K562 (cell line): ENCODE data around the gene KIF17. TPM values are rescaled to one million over a fixed set of nuclear protein-coding genes. Genes with fewer than 3 reads are reported as not detected.
A peak's percentile ranks its signal among the peaks of the same experiment; 100 is the strongest.

Source experiments
- ATAC-seq: fragments of 200-7000 bp; cut with Tn5 transposase; 3 replicates; pipeline ENCODE4 v1.9.1; 2020; ENCODE audit warnings: moderate library complexity
- BruUV-seq: library from RNA; stranded (reverse); fragments of 400-500 nt; replicated peaks from 2 replicates; lab custom pipeline; 2021; lab: Mats Ljungman, UMichigan
- CTCF ChIA-PET: fragments of 300-600 bp; formaldehyde crosslinking; extraction: SDS; loops from one replicate; lab custom pipeline; 2021; ENCODE audit warnings: low intra/inter-chr PET ratio; lab: Yijun Ruan, JAX
- POLR2A ChIA-PET: fragments of 300-600, 350-650 bp; sonication (Branson Sonifier 250); formaldehyde crosslinking; extraction: SDS; loops from one replicate; lab custom pipeline; 2021; ENCODE audit warnings: antibody characterized with exemption, inconsistent platforms; lab: Yijun Ruan, JAX
- DNase-seq, 4 experiments: peaks; one replicate each; pipeline versions ENCODE4 v3.0.0 to v3.0.0-alpha.2; 2011 to 2018; ENCODE audit warnings: low spot score in 3 of 4, mixed read lengths in 3 of 4; ENCODE audit errors: extremely low read depth in 1 of 4
- FAIRE-seq: peaks from 2 replicates; lab custom pipeline; 2011; peaks lifted over from hg19 to GRCh38; lab: Jason Lieb, UNC
- H2AFZ ChIP-seq: 2 replicates; pipeline ENCODE4 v1.6.0; 2011; ENCODE audit warnings: low read depth, low read length, control low read depth, inconsistent platforms
- H3K27ac ChIP-seq: fragments of 200-600 bp; 3 replicates; pipeline ENCODE4 v1.8.0; 2011; ENCODE audit warnings: low read depth, mild to moderate bottlenecking, control low read depth, inconsistent platforms, low read length, moderate library complexity, mixed read lengths; ENCODE audit errors: extremely low read depth
- H3K27me3 ChIP-seq, 2 experiments: fragments of 300-600 bp in 1 of 2; 2 replicates in 1 of 2; 3 replicates in 1 of 2; pipeline versions ENCODE4 v1.6.0 to v1.8.0; 2011; ENCODE audit warnings: inconsistent platforms in 2 of 2, low read length in 2 of 2, mild to moderate bottlenecking in 1 of 2, mixed read lengths in 1 of 2, moderate library complexity in 1 of 2; ENCODE audit not compliant: control insufficient read depth in 2 of 2, insufficient read depth in 2 of 2
- H3K36me3 ChIP-seq: fragments of 300-600 bp; 3 replicates; pipeline ENCODE4 v1.8.0; 2011; ENCODE audit warnings: mild to moderate bottlenecking, low read length, inconsistent platforms; ENCODE audit not compliant: control insufficient read depth, insufficient read depth
- H3K4me1 ChIP-seq, 2 experiments: fragments of 200-600 bp in 1 of 2; replicated peaks in 1 of 2; 2 replicates in 1 of 2; 3 replicates in 1 of 2; pipeline versions ENCODE4 v1.5.1 to v1.8.0; 2011; ENCODE audit warnings: inconsistent platforms in 2 of 2, low read length in 2 of 2, mild to moderate bottlenecking in 1 of 2, mixed read lengths in 1 of 2, moderate library complexity in 1 of 2; ENCODE audit not compliant: control insufficient read depth in 2 of 2, insufficient read depth in 2 of 2
- H3K4me2 ChIP-seq: 2 replicates; pipeline ENCODE4 v1.6.1; 2011; ENCODE audit warnings: low read length, control low read depth, inconsistent platforms, mixed read lengths; ENCODE audit not compliant: insufficient read depth
- H3K4me3 ChIP-seq: fragments of 200-600 bp; sonication (generic), shearing (Covaris generic); 2 replicates; pipeline ENCODE4 v1.5.1; 2016; ENCODE audit warnings: control low read depth, inconsistent platforms
- H3K79me2 ChIP-seq: fragments of 200-600 bp; 3 replicates; pipeline ENCODE4 v1.8.0; 2011; ENCODE audit warnings: low read length, inconsistent platforms; ENCODE audit not compliant: control insufficient read depth, insufficient read depth
- H3K9ac ChIP-seq, 2 experiments: 2 replicates each; pipeline versions ENCODE4 v1.6.0 to v1.6.1; 2011; ENCODE audit warnings: low read depth in 2 of 2, low read length in 2 of 2, control low read depth in 1 of 2, inconsistent platforms in 1 of 2, mild to moderate bottlenecking in 1 of 2, mixed read lengths in 1 of 2; ENCODE audit not compliant: insufficient read depth in 1 of 2
- H3K9me1 ChIP-seq: one replicate; pipeline ENCODE4 v1.6.0; 2011; ENCODE audit warnings: inconsistent platforms, mild to moderate bottlenecking, low read length, moderate library complexity; ENCODE audit not compliant: control insufficient read depth, insufficient read depth
- H3K9me3 ChIP-seq: replicated peaks from 2 replicates; pipeline ENCODE4 v1.5.1; 2011; ENCODE audit warnings: low read depth, low read length, inconsistent platforms; ENCODE audit not compliant: control insufficient read depth, insufficient read depth
- H4K20me1 ChIP-seq: replicated peaks from 2 replicates; pipeline ENCODE4 v1.6.1; 2011; ENCODE audit warnings: low read length, inconsistent platforms, mixed read lengths; ENCODE audit not compliant: control insufficient read depth, insufficient read depth
- ATF3 ChIP-seq, 2 experiments: fragments of 450-650 bp in 1 of 2; sonication (generic) in 1 of 2; formaldehyde crosslinking in 1 of 2; IDR thresholded peaks in 1 of 2; conservative IDR thresholded peaks in 1 of 2; 2 replicates each; pipeline versions ENCODE4 v1.6.1 to v1.8.1; 2016 to 2023; ENCODE audit warnings: mild to moderate bottlenecking in 2 of 2, moderate library complexity in 2 of 2, inconsistent platforms in 1 of 2, missing genetic modification reagents in 1 of 2
- COPS2 ChIP-seq: fragments of 450-650 bp; conservative IDR thresholded peaks from 2 replicates; pipeline ENCODE4 v1.6.1; 2016; ENCODE audit warnings: mild to moderate bottlenecking, moderate library complexity
- DACH1 ChIP-seq: fragments of 450-650 bp; IDR thresholded peaks from 2 replicates; pipeline ENCODE4 v1.6.1; 2018; ENCODE audit not compliant: partially characterized antibody
- ESRRA ChIP-seq: fragments of 450-650 bp; IDR thresholded peaks from 2 replicates; pipeline ENCODE4 v1.6.1; 2014; ENCODE audit warnings: low read depth, mild to moderate bottlenecking, moderate library complexity, borderline replicate concordance
- IRF2 ChIP-seq: sonication (generic); formaldehyde crosslinking; IDR thresholded peaks from 2 replicates; pipeline ENCODE4 v1.8.1; 2022; ENCODE audit warnings: mild to moderate bottlenecking, missing genetic modification reagents
- LARP7 ChIP-seq: fragments of 450-650 bp; IDR thresholded peaks from 2 replicates; pipeline ENCODE4 v1.6.1; 2016
- MEIS2 ChIP-seq: fragments of 450-650 bp; IDR thresholded peaks from 2 replicates; pipeline ENCODE4 v1.6.1; 2014; ENCODE audit warnings: mild to moderate bottlenecking; ENCODE audit not compliant: partially characterized antibody
- MNT ChIP-seq, 2 experiments: fragments of 450-650 bp; conservative IDR thresholded peaks; 2 replicates each; pipeline ENCODE4 v1.6.1; 2017; ENCODE audit warnings: mild to moderate bottlenecking in 2 of 2, moderate library complexity in 2 of 2
- NFYB ChIP-seq: IDR thresholded peaks from 2 replicates; pipeline ENCODE4 v1.6.1; 2011; ENCODE audit warnings: mild to moderate bottlenecking, moderate library complexity; ENCODE audit not compliant: insufficient read length; ENCODE audit errors: extremely low read depth
- SAP30 ChIP-seq: fragments of 200-600 bp; sonication (generic); IDR thresholded peaks from 2 replicates; pipeline ENCODE4 v1.6.1; 2012; ENCODE audit warnings: borderline replicate concordance, low read depth, mild to moderate bottlenecking, moderate library complexity, low read length, control low read depth, inconsistent platforms; ENCODE audit not compliant: insufficient read depth, poor library complexity, severe bottlenecking
- SPI1 ChIP-seq: IDR thresholded peaks from 2 replicates; pipeline ENCODE4 v1.6.1; 2011; ENCODE audit warnings: low read depth, low read length, control low read depth, borderline replicate concordance
- TCFL5 ChIP-seq: fragments of 250-450 bp; sonication (Bioruptor Pico); conservative IDR thresholded peaks from 2 replicates; pipeline ENCODE4 v1.6.1; 2021; ENCODE audit warnings: mild to moderate bottlenecking, moderate library complexity, matching md5 sums
- U2AF2 ChIP-seq: fragments of 200-400 bp; formaldehyde crosslinking; optimal IDR thresholded peaks from 2 replicates; pipeline ENCODE3; 2017; ENCODE audit warnings: low read depth, mild to moderate bottlenecking, low read length
- ZBED1 ChIP-seq: IDR thresholded peaks from 2 replicates; pipeline ENCODE4 v1.6.1; 2014
- ZNF174 ChIP-seq: fragments of 250-450 bp; sonication (Bioruptor Pico); IDR thresholded peaks from 2 replicates; pipeline ENCODE4 v1.4.0; 2020; ENCODE audit warnings: mild to moderate bottlenecking
- WGBS: fragments of 100-300 bp; shearing (Covaris generic); methylation state at CpG from one replicate; pipeline ENCODE4 v1.1.6; 2016; ENCODE audit warnings: low coverage, mixed read lengths; ENCODE audit not compliant: insufficient coverage; ENCODE audit errors: missing lambda C conversion rate; 5-methylcytosine and 5-hydroxymethylcytosine counted together
- in situ Hi-C: fragments of 300-500 bp; cut with MboI; formaldehyde crosslinking; loops from 4 replicates; pipeline ENCODE4 v1.15.0; 2018; ENCODE audit warnings: inconsistent platforms, mixed read lengths
- intact Hi-C: fragments of 100-400 bp; cut with micrococcal nuclease; formaldehyde crosslinking; loops from 2 replicates; pipeline ENCODE4 v1.14.2; 2022
- polyA plus RNA-seq, 8 experiments: library from polyadenylated mRNA; depleted of rRNA in 4 of 8; stranded (reverse) in 5 of 8; unstranded in 3 of 8; fragments of >200 nt; fragmentation: Nextera tagmentation in 2 of 8; fragmentation: Illumina TruSeq in 1 of 8; extraction: Ambion mirVana in 2 of 8; extraction: Trizol in 1 of 8; gene quantifications; 2 replicates each; pipeline versions ENCODE4 v1.2.1 to v1.2.3, GENCODE V29; 2011 to 2014; ENCODE audit warnings: inconsistent platforms in 1 of 8, missing spikeins in 1 of 8
- total RNA-seq, 7 experiments: library from RNA; depleted of rRNA in 6 of 7; stranded (reverse); fragments of >200 nt in 6 of 7; fragmentation: Illumina TruSeq in 2 of 7; extraction: Trizol in 2 of 7; gene quantifications; 2 replicates each; pipeline versions ENCODE4 v1.2.1 to v1.2.3, GENCODE V29; 2011 to 2021; ENCODE audit warnings: low replicate concordance in 1 of 7
- TF ChIP-seq, protein P1 (sequence below): fragments of 250-450 bp; sonication (Bioruptor Pico); IDR thresholded peaks from 2 replicates; pipeline ENCODE4 v1.5.0; 2021; ENCODE audit warnings: mild to moderate bottlenecking, borderline replicate concordance

The KIF17 gene
- total and polyA plus RNA-seq, 9 of the 15 experiments (the other 6 are each of a cell fraction or from before 2014, with no cell fraction given), result 0.04 to 0.47 (median 0.18) TPM; not detected in 5

DNA sequence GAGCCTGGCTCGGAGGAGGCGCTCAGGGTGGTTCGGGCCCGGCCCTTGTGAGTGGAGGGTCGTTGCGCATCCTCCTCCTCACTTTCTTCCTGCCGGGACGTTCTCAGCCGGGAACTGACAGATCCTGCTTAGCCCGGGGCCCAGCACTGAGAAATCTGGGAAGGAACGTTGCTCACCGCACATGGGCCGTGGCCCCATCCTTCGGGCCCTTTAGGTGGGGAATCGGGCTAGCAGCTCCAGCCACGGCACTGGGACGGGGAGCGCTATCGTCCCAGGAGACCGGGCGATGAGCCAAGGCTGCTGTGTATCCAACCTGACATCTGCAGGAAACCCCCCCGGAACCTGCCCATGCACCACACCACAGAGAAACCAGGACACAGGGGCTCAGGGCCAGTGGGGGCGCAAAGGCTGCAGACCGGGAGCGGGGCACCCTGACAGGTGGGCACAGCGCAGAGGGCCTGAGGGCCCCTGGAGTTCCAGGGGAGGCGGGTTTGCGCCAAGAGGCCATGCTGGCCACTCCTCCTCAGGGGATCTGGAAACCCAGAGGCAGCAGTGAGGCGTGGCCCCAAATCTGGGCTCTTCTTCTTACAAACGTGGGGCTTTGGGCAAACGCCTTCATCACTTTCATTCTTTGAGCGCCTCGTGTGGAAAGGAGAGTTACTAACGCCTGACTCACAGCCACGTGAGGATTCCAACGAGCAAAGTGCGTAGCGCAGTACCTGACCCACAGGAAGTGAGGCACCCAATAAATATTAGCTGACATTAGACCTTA is 15.0 kb upstream of the KIF17 start, which contains the start of gene SH2D5:
SH2D5 (minus strand) TSS at position 116 of the 772 bp plus-strand sequence. CDS start 4,659 bp downstream, outside the sequence.
- H3K9me3 ChIP-seq, result no peaks in the 10 kb centered on the region; the same call in 1 of the 2 replicates
- peak within 1 kb of the TSS; percentile 49; the same call in 2 of the 3 replicates for H3K27ac ChIP-seq
- H3K79me2 ChIP-seq, result no peaks in the 10 kb centered on the region
- intact Hi-C loops, result loop anchor here (2.0 kb wide), 1 partner anchor 36 kb away; no protein-coding TSS in a partner anchor
- peak; percentile 92 for FAIRE-seq
- peak within 1 kb of the TSS; percentile 68 for H3K4me2 ChIP-seq
- BruUV-seq, result no TSS peak
- H2AFZ ChIP-seq, result peak within 1 kb of the TSS; percentile 80
- peaks cover 8% of the 10 kb centered on the region for H3K9me1 ChIP-seq
- H3K9ac ChIP-seq, result peak within 1 kb of the TSS; percentile 24 to 79; a peak in 3 of 4 replicates
- WGBS, result 35% methylated on average over 33 of the region's 38 CpGs
- peaks cover 12 to 32% of the 10 kb centered on the region in 2 experiments for H3K4me1 ChIP-seq
- POLR2A ChIA-PET, result interaction anchor here (1.3 to 1.6 kb wide), 3 partner anchors 8 to 17 kb away, joined by 3 to 5 read pairs (median 3); no protein-coding TSS in a partner anchor
- peaks cover 3% of the 10 kb centered on the region; the same call in 1 of the 2 replicates for H4K20me1 ChIP-seq
- DNase-seq, result peak; percentile 60 to 85 (median 67)
- CTCF ChIA-PET, result interaction anchor here (0.5 to 2.0 kb wide), 2 partner anchors 15 to 36 kb away, joined by 3 to 5 read pairs; partner anchors contain the start of gene KIF17
- H3K36me3 ChIP-seq, result peaks cover 11% of the 10 kb centered on the region; the same call in 2 of the 3 replicates
- in situ Hi-C loops, result no loop called here
- peaks cover 0 to 26% of the 10 kb centered on the region in 2 experiments; a peak in 3 of 5 replicates for H3K27me3 ChIP-seq
- ATAC-seq, result peak; percentile 88
- no peak within 1 kb of the TSS for H3K4me3 ChIP-seq
- TF ChIP-seq, protein P1, sequence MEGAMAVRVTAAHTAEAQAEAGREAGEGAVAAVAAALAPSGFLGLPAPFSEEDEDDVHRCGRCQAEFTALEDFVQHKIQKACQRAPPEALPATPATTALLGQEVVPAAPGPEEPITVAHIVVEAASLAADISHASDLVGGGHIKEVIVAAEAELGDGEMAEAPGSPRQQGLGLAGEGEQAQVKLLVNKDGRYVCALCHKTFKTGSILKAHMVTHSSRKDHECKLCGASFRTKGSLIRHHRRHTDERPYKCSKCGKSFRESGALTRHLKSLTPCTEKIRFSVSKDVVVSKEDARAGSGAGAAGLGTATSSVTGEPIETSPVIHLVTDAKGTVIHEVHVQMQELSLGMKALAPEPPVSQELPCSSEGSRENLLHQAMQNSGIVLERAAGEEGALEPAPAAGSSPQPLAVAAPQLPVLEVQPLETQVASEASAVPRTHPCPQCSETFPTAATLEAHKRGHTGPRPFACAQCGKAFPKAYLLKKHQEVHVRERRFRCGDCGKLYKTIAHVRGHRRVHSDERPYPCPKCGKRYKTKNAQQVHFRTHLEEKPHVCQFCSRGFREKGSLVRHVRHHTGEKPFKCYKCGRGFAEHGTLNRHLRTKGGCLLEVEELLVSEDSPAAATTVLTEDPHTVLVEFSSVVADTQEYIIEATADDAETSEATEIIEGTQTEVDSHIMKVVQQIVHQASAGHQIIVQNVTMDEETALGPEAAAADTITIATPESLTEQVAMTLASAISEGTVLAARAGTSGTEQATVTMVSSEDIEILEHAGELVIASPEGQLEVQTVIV (CRISPR knock-in tag), result no peak
- TF ChIP-seq NFYB, result no peak
- TF ChIP-seq DACH1, result peak; percentile 44
- no peak for TF ChIP-seq COPS2
- TF ChIP-seq ZBED1, result no peak
- no peak for TF ChIP-seq ZNF174 (CRISPR knock-in tag)
- TF ChIP-seq MEIS2, result peak; percentile 75
- no peak for TF ChIP-seq U2AF2
- TF ChIP-seq ESRRA, result no peak
- peak; percentile 89 for TF ChIP-seq ATF3 (IDR thresholded peaks at IDR 0.05)
- peak; percentile 81 for TF ChIP-seq ATF3 (CRISPR knock-in tag; conservative IDR thresholded peaks at IDR 0.05)
- no peak for TF ChIP-seq TCFL5
- no peak for TF ChIP-seq IRF2 (CRISPR knock-in tag)
- TF ChIP-seq SAP30, result peak; percentile 74
- TF ChIP-seq LARP7, result no peak
- peak; percentile 78 to 83 for TF ChIP-seq MNT (conservative IDR thresholded peaks at IDR 0.05)
- 0 out of 2 replicates have a peak, but pooled peaks have one; percentile 10 for TF ChIP-seq SPI1
